ENCODE results near the gene FLNA.

DNA sequence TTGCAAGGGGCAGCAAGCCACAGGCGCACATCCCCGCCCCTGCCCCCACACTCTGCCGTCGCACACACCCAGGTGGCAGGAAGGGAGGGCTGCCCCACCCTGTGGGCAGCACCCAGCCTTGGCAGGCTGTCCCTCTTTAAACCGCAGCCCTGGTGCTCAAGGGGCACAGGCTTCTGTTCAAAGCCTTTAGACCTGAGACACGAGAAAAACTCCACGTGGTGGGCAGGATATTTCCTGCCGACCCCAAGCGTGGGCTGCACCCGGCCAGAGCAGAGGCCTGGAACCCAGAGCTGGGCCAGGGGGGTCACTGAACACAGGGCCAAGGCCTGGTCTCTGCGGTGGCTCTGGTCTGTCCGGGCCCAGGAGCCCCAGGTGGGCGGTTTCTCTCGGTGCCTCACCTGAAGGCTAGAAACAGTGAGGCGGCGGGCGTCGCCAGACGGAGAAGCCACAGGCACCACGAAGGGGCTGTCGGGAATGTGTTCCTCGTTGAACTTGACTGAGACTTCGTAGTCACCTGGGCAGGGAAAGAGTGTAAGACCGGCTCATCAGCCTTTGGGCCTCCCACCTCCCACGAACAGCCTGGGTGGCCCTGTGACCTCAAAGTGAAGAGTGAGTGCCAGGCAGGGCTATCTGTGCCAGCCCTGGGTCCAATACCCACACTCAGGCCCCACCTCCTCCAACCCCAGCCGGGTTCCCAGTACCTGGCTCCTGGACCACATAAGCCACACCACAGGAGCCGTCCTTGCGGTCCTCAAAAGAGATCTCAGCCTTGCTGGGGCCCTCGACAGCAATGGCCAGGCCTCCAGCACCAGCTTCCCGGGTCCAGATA, 23.0 kb downstream of the FLNA start:
- TF ChIP-seq CTCF (IDR thresholded peaks at IDR 0.05; ENCODE audit: poor library complexity, severe bottlenecking) (no peak), SMC3 (conservative IDR thresholded peaks at IDR 0.05; ENCODE audit: poor library complexity) (no peak), POLR2AphosphoS5 (IDR thresholded peaks at IDR 0.05) (no peak), EZH2 (IDR thresholded peaks at IDR 0.05; ENCODE audit: borderline replicate concordance, insufficient read depth, low read length, poor library complexity, severe bottlenecking) (no peak), MXI1 (conservative IDR thresholded peaks at IDR 0.05; ENCODE audit: poor library complexity, severe bottlenecking) (no peak), TAF1 (IDR thresholded peaks at IDR 0.05; ENCODE audit: low read depth) (no peak)

All from neural cell (in vitro differentiated cells).